GM19372 (cell line): ENCODE data around the gene DGKK.
"Not testable (repeated sequence)": the region's sequence is repeated elsewhere in the genome, so short reads cannot be mapped to it uniquely, and the experiment has no call there.

ENCODE experiments used
- ATAC-seq: cut with Tn5 transposase; IDR thresholded peaks from one replicate; pipeline ENCODE4 v1.9.1; 2021; ENCODE audit warnings: mild to moderate bottlenecking, low read depth, moderate library complexity; ENCODE audit not compliant: unreplicated experiment

Gene DGKK

DNA sequence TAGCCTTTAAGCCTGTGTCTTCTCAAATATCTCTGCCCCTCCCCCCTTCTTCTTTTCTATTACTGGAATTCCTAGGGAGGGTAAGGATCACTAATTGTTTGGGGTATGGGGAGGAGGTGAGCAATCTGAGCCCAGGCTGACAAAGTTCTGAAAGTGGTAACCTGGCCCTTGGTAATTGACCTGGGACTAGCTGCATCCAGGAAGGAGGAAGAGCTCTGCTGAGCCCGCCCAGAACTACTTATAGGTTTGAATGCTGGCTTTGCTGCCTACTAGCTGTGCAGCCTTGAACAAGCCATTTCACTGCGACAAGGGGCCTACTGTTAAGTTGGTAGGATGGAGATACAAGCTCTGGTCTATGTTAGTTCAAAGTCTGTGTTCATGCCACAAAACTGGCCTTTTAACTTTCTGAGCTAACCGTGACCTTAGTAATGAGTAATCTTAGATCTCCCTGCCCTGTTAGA lies 37.8 kb downstream of the DGKK start:
- ATAC-seq, result no peak

DNA sequence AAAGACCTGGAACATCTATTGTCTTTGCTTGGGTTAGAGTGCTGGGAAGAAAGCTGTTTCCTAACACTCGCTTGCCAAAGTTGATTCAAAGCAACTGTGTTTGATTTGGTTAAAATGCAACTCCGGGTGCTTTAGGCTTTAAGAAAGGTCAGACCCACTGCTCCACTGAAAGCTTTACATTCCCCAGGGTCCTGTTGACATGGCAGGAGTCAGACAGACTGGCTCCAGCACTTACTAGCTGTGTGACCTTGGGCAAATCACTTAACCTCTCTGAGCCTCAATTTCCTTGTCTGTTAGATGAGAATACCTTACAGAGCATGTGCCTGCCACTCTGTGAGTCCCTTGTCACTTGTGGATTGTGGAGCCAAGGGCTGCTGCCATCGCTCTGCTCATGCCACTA lies 39.0 kb downstream of the DGKK start:
- no peak for ATAC-seq

DNA sequence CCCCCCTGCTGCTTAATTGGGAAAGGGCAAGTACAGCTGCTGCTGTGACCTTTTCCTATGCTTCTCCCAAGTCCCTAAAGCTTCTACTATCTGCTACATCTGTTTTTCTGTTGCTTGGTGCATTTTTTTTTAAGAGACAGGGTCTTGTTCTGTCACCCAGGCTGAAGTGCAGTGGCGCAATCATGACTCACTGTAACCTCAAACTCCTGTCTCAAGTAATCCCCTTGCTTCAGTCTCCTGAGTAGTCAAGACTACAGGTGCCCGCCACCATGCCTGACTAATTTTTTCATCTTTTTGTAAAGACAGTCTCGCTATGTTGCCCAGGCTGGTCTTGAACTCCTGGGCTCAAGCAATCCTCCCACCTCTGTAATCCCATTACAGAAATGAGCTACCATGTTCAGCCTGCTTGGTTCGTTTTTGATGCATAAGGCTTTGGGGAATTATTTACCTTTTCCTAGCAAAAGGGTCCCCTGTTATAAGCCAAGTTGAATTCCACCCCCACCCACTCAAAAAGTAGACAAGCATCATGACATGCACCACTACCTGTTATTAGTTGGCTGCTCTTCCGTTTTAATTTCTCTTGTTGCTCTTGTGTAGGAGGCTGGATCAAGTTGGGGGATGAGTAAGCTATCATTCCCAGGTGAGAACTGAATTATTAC lies 39.6 kb downstream of the DGKK start:
- no peak for ATAC-seq

DNA sequence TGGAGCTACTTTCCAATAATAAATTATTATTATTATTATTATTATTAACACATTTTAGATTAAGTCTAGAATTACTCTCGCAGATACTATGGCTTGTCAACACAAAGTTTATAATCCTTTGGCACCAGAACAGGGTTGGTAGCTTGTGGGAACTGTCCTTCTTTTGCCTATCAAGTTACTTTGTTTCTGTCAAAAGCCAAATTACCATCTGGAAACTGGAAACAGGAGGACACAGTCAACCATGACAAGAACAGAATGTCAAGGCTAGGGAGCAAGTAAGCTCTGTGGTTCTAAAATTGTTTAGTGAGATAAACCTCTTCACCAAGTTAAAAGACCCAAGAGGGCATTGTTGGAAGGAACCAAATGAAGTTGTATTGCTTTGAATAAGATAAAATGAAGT lies 42.5 kb downstream of the DGKK start:
- ATAC-seq, result no peak

DNA sequence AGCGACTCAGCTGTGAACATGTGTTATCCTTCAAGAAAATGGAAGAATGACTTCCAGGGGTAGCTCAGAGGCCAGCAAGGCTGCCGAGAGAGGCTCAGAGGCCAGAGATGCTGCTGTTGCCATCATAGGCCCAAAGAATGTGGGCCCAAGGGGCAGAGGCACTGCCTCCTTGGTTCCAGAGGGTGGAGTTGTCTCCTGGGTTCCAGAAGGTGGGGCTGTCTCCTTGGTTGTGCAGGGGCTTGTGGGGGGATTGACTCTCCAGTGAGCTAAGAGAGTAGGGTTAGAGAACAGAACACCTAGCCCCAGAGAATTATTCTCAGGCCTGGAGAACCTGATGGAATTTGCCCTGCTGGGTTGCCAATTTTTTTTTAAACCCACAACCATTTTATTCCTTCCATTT lies 62.6 kb downstream of the DGKK start:
- ATAC-seq, result no peak

DNA sequence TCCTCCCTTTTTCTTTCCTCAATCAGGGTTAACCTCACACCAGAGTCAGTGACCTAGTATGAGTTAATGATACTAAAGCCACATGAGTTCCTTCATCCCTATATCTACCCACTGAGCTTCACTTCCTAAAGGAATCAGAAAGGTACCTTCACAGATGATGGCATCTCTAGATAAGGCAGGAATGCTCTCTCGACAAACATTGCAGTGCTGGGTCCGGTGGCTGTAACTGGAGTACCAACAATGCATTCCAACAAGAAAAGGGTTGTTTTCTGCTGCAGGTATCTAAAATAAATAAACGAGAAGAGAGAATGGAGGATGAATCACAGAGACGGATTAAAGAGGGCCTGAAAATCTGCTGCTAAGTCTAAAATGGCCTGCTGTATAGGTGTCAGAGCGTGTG lies 66.7 kb downstream of the DGKK start:
- ATAC-seq, result no peak

DNA sequence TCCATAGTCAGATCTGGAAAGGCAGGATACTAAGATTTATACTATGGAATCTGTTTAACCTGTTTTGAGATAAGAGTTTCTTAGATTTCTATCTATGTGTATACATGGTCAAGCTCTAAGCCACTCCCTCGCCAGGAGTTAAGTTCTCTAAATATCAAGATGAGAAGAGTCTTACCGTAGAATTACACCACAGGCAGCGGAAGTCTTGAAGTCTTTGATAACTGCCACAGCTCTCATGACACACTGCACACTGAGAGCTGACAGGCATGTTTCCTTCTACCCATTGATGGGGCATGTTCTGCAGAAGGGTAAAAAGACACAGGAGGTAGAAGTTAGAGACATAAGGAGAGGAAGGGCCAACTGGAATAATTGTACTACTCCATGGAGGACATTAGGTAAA lies 67.7 kb downstream of the DGKK start:
- no peak for ATAC-seq

DNA sequence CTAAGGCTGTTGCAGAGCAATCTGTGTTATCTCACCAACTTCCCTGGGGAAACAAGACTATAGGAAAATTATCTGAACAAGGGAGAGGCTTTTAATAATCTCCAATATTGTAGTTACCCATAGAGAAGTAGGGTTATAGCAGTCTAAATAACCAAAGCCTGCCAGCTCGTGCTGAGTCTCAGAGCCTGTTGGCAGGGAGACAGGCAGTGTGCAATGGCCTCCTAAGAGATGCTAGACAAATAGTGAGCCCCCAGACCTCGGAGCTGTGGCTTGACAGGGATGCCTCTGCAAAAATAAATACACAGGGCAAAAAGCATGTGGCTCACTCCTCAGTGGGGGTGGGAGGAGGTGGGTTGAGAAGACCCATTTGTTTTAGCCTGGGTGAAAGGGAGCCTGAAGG lies 76.7 kb downstream of the DGKK start:
- ATAC-seq, result no peak

DNA sequence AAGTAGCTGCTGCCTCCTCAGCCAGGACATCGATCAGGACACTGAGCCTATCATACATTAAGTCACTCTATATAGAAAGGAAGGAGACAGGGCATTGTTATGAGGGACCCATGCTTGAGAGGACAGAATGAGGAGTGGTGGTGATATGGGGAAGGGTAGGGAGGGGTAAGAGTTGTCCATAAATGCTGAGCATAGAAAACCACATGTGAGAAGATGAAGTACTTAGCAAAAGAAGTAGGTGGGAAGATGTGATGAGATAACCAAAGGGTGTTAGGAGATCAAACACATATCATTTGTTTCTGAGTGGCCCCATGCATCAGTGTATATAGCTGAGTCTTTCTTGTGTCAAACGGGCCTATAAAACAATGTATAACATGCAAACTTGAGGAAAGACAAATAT lies 84.1 kb downstream of the DGKK start:
- no peak for ATAC-seq

DNA sequence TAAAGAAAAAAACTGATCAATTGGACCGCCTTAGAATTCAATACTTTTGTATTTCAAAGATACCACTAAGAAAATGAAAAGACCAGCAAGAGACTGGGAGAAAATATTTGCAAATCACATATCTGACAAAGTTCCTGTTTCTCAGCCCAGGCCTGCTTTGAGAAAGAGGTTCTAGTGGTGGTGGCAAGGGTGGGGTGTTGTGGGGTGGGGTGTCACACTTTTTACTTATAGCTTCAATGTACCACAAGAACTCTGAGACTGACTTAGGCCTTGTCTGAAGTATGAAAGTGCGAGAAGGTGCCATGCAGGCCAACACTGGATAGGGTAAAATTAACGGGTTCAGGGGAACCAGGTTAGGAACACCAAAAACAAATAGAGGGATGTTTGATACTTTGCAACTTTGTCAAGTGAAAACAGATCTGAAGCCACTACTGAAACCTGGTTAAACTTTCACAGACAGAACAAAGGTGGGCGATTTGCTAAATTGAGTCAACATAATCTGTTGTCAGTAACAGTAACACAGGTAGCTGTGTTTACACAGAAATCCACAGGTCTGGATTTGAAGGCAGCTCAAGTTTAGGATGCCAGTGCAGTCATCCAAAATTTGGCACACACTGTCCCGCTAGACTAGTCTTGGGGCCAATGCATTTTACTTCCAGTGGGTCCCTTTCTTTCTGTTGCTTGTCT lies 88.8 kb downstream of the DGKK start:
- no peak for ATAC-seq

DNA sequence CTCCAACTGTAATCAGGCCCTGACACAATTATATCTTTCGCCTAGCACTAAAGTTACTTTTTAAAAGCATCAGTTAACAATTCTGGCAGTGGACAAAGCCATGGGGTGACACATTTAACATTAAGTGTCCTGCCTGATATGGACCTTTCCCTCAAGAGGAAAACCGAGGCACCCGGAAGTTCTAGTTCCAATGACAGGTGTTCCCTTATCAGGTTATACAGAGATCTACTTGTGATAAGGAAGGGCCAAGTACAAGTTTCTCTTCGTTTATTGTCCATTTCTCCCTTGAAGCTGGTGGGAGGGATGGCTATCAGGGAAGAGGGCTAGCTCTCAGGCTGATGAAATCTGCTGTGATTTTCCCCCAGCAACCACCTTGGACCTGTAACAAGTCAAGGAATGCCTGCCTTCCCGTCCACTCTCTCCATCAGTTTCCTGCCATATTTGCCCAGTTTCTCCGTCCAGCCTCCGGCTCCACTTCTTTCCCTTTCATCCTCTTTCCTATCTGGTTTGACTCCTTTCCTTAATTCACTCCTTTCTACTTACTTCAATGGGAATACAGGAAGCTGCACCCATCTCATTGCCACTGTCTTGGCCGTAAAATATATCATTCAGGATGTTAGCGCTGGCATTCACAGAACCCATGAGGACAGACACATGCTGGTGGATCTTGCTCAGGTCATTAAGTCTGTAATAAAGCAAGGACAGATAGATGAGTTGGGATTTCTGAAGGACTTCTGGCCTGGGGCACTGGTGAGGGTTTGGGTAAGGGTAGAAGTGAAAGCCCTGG lies 95.0 kb downstream of the DGKK start:
- no peak for ATAC-seq

DNA sequence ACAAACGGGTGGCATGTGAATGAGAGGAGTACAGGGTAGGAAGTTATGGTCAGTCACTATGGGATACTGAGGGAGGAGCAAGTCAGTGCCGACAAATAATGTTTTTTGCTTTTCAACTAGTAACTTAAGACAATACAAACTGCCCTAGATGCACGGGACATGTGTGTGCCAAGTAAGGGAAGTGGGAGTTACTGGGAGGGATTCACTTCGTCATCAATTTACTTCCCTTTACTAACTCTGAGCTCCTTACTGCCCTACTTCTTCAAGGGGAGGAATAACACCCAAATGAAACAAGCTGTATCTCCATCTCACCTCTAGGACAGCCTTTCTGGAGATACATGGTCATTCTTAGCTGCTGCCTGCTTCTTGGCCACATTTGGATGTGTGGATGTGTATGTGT lies 97.7 kb downstream of the DGKK start:
- no peak for ATAC-seq

DNA sequence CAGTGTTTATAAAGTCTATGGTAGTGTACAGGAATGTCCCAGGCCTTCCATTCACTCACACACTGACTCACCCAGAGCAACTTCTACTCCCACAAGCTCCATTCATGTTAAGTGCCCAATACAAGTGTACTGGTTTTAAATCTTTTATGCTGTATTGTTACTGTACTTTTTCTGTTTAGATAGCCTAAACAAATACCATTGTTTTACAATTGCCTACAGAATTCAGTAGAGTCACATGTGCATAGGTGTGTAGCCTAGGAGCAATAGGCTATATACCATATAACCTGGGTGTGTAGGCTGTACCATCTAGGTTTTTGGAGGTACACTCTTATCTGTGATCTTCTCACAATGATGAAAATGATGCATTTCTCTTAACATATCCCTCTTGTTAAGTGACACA lies 126.7 kb downstream of the DGKK start:
- no peak for ATAC-seq

DNA sequence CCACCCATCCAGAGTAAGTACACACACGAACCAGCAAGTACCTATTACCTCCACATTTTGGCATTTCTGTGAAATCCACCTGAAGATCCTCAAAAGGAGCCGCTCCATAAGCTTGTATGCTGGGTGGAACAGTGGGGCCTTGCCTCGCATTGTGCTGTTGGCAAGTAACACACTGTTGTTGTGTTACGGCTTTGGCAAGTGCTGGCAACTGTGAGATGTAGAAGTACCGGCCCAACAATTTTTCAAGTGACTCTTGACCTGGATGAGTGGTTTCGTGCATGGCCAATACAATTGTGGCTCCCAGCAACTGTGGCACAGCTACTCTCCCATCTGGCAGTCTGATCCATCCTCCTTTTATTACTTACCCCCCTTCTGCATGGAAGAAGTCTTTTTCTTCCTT lies 137.3 kb downstream of the DGKK start:
- ATAC-seq, result no peak

DNA sequence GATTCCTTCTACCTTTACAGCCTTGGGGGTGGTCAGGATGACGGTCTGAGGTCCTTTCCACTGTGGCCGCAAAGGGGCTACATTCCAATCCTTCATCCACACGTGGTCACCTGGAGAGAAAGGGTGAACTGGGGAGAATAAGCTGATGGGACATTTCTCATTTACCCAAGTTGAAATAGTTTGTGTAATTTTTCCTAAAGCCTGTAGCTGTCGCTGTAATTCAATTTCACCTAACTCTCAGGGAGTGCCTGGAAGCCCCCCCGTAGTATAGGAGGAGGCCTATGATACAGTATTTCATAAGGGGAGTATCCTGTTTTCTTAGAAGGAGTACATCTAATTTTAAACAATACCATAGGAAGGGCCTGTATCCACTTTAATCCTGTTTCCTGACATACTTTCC lies 138.0 kb downstream of the DGKK start:
- ATAC-seq, result not testable (repeated sequence)

DNA sequence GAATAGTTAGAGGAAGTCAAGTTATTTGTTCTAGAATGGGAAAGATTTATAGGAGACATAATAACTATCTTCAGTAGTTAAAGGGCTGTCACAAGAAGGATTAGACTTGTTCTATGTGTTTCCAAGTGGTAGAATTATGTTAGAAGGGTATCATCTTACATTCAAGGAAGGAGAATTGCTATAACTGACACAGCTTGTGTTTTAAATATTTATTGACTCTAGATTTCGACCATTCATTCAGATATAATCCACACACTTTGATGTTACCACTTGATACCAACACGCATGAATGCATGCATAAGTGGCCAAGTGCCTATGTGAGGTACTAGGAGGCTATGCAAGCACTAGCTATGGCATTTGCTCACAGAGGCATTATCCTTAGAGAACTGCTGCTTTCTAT lies 143.4 kb downstream of the DGKK start:
- no peak for ATAC-seq
